DOHH2 (cell line): Measurements from ENCODE around the gene MRPL45.

ENCODE experiments used
- EZH2phosphoT487 ChIP-seq: fragments of 200-600 bp; sonication (generic); IDR thresholded peaks from 2 replicates; pipeline ENCODE4 v1.6.1; 2017; ENCODE audit warnings: borderline replicate concordance, mild to moderate bottlenecking, antibody characterized with exemption, low read length, moderate library complexity, mixed read lengths
- TF ChIP-seq, protein P1 (sequence below): fragments of 200-600 bp; sonication (generic); IDR thresholded peaks from one replicate; pipeline ENCODE4 v1.5.1; 2014; ENCODE audit warnings: antibody characterized with exemption, mild to moderate bottlenecking, low read depth, low read length; ENCODE audit not compliant: poor library complexity, severe bottlenecking

DNA sequence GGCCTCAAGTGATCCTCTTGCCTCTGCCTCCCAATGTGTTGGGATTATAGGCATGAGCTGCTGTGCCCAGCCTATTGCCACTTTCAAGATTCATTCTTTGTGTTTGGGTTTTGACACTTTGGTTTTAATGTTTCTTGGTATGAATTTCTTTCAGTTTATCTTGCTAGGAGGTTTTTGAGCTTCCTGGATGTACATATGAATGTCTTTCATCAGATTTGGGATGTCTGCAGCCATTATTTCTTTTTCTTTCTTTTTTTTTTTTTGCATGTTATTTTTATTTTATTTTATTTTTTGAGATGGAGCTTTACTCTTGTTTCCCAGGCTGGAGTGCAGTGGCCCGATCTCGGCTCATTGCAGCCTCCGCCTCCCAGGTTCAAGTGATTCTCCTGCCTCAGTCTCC, 18.5 kb downstream of the MRPL45 start:
- TF ChIP-seq, protein P1, sequence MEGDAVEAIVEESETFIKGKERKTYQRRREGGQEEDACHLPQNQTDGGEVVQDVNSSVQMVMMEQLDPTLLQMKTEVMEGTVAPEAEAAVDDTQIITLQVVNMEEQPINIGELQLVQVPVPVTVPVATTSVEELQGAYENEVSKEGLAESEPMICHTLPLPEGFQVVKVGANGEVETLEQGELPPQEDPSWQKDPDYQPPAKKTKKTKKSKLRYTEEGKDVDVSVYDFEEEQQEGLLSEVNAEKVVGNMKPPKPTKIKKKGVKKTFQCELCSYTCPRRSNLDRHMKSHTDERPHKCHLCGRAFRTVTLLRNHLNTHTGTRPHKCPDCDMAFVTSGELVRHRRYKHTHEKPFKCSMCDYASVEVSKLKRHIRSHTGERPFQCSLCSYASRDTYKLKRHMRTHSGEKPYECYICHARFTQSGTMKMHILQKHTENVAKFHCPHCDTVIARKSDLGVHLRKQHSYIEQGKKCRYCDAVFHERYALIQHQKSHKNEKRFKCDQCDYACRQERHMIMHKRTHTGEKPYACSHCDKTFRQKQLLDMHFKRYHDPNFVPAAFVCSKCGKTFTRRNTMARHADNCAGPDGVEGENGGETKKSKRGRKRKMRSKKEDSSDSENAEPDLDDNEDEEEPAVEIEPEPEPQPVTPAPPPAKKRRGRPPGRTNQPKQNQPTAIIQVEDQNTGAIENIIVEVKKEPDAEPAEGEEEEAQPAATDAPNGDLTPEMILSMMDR, result no peak
- TF ChIP-seq EZH2phosphoT487, result no peak
